Endothelial cell of umbilical vein (primary cell): ENCODE data around the gene AMIGO2. TPM values are rescaled to one million over a fixed set of nuclear protein-coding genes. Genes with fewer than 3 reads are reported as not detected.

Experiments used
- BruUV-seq: library from RNA; stranded (reverse); fragments of 400-500 nt; replicated peaks from 2 replicates; lab custom pipeline; 2021; lab: Mats Ljungman, UMichigan
- CTCF ChIA-PET: fragments of 300-600, 350-600 bp; sonication (Branson Sonifier 250); formaldehyde crosslinking; loops from one replicate; lab custom pipeline; 2021; ENCODE audit warnings: antibody characterized with exemption, inconsistent platforms; lab: Charles Lee
- POLR2A ChIA-PET: fragments of 300-600, 350-600 bp; sonication (Branson Sonifier 250); formaldehyde crosslinking; loops from one replicate; lab custom pipeline; 2021; ENCODE audit warnings: antibody characterized with exemption, inconsistent platforms; lab: Charles Lee
- DNase-seq: peaks from one replicate; pipeline ENCODE4 v3.0.0-alpha.2; 2011; ENCODE audit warnings: low read depth, low spot score
- FAIRE-seq: peaks from 2 replicates; lab custom pipeline; 2011; peaks lifted over from hg19 to GRCh38; lab: Jason Lieb, UNC
- H2AFZ ChIP-seq: 2 replicates; pipeline ENCODE4 v1.6.0; 2012; ENCODE audit warnings: low read depth, low read length, control low read depth, inconsistent platforms
- H3K27ac ChIP-seq: 2 replicates; pipeline ENCODE4 v1.5.1; 2011; ENCODE audit warnings: low read depth, mild to moderate bottlenecking, control low read depth, low read length, moderate library complexity; ENCODE audit not compliant: insufficient read depth
- H3K27me3 ChIP-seq, 2 experiments: 2 replicates each; pipeline versions ENCODE4 v1.6.0 to v1.6.1; 2011; ENCODE audit warnings: low read length in 2 of 2, mixed read lengths in 1 of 2; ENCODE audit not compliant: control insufficient read depth in 2 of 2, insufficient read depth in 2 of 2
- H3K36me3 ChIP-seq, 2 experiments: 2 replicates in 1 of 2; 3 replicates in 1 of 2; pipeline ENCODE4 v1.5.1; 2011; ENCODE audit warnings: low read length in 2 of 2, mild to moderate bottlenecking in 1 of 2, moderate library complexity in 1 of 2; ENCODE audit not compliant: control insufficient read depth in 2 of 2, insufficient read depth in 2 of 2; ENCODE audit errors: extremely low read depth in 1 of 2
- H3K4me1 ChIP-seq: 3 replicates; pipeline ENCODE4 v1.5.1; 2011; ENCODE audit warnings: mild to moderate bottlenecking, low read length; ENCODE audit not compliant: control insufficient read depth, insufficient read depth; ENCODE audit errors: extremely low read depth
- H3K4me2 ChIP-seq: 2 replicates; pipeline ENCODE4 v1.6.1; 2011; ENCODE audit warnings: low read length, control low read depth, mixed read lengths; ENCODE audit not compliant: insufficient read depth
- H3K4me3 ChIP-seq, 3 experiments: fragments of 200-600 bp in 1 of 3; sonication (generic), shearing (Covaris generic) in 1 of 3; replicated peaks in 1 of 3; 2 replicates each; pipeline ENCODE4 v1.5.1; 2011 to 2016; ENCODE audit warnings: control low read depth in 3 of 3, low read length in 3 of 3, mild to moderate bottlenecking in 2 of 3, inconsistent platforms in 1 of 3, low read depth in 1 of 3, moderate library complexity in 1 of 3; ENCODE audit not compliant: insufficient read depth in 1 of 3
- H3K79me2 ChIP-seq: 2 replicates; pipeline ENCODE4 v1.6.0; 2012; ENCODE audit warnings: low read length, inconsistent platforms; ENCODE audit not compliant: control insufficient read depth, insufficient read depth
- H3K9ac ChIP-seq: replicated peaks from 2 replicates; pipeline ENCODE3; 2011; ENCODE audit warnings: low read length, control low read depth; ENCODE audit not compliant: insufficient read depth; ENCODE audit errors: extremely low read depth
- H3K9me1 ChIP-seq: replicated peaks from 3 replicates; pipeline ENCODE4 v1.6.0; 2011; ENCODE audit warnings: mild to moderate bottlenecking, low read length; ENCODE audit not compliant: control insufficient read depth, insufficient read depth; ENCODE audit errors: extremely low read depth
- H3K9me3 ChIP-seq: replicated peaks from 2 replicates; pipeline ENCODE4 v1.5.1; 2012; ENCODE audit warnings: low read length, inconsistent platforms; ENCODE audit not compliant: control insufficient read depth, insufficient read depth
- H4K20me1 ChIP-seq: replicated peaks from 2 replicates; pipeline ENCODE3; 2011; ENCODE audit warnings: mild to moderate bottlenecking, low read length; ENCODE audit not compliant: control insufficient read depth, insufficient read depth; ENCODE audit errors: extremely low read depth
- EZH2 ChIP-seq: IDR thresholded peaks from 2 replicates; pipeline ENCODE4 v1.6.1; 2012; ENCODE audit warnings: borderline replicate concordance, low read depth, mild to moderate bottlenecking, moderate library complexity, low read length, inconsistent platforms; ENCODE audit not compliant: severe bottlenecking
- FOS ChIP-seq: IDR thresholded peaks from 2 replicates; pipeline ENCODE4 v1.6.1; 2011; ENCODE audit warnings: mild to moderate bottlenecking, low read length, moderate library complexity, borderline replicate concordance; ENCODE audit not compliant: insufficient read depth
- JUN ChIP-seq: IDR thresholded peaks from 2 replicates; pipeline ENCODE4 v1.6.1; 2011; ENCODE audit warnings: borderline replicate concordance, low read depth; ENCODE audit not compliant: insufficient read length, insufficient read depth
- MAX ChIP-seq: IDR thresholded peaks from 2 replicates; pipeline ENCODE4 v1.6.1; 2011; ENCODE audit not compliant: insufficient read depth, insufficient read length
- MYC ChIP-seq: IDR thresholded peaks from one replicate; pipeline ENCODE4 v1.6.1; 2011; ENCODE audit warnings: mild to moderate bottlenecking, low read depth, low read length
- dilution Hi-C: fragments of 300-500 bp; cut with MboI; formaldehyde crosslinking; loops from one replicate; pipeline ENCODE4 v1.15.0; 2019; ENCODE audit warnings: low sequenced_read_pairs; ENCODE audit not compliant: extremely low pct_ligation_motif_present
- intact Hi-C: fragments of 100-400 bp; cut with micrococcal nuclease; formaldehyde crosslinking; loops from one replicate; pipeline ENCODE4 v1.10.0; 2022
- polyA plus RNA-seq, 4 experiments: library from polyadenylated mRNA; depleted of rRNA in 3 of 4; stranded (reverse) in 3 of 4; unstranded in 1 of 4; fragments of >200 nt; gene quantifications; 2 replicates each; pipeline versions ENCODE4 v1.2.1 to v1.2.3, GENCODE V29; 2011 to 2012; ENCODE audit warnings: missing spikeins in 1 of 4
- total RNA-seq: library from RNA; stranded (reverse); gene quantifications from 2 replicates; pipeline ENCODE4 v1.2.3, GENCODE V29; 2021

AMIGO2 gene
- total and polyA plus RNA-seq, 2 donors (not counting 3 experiments of a cell fraction or from before 2014, with no cell fraction given), result 5.4 to 7.5 TPM

DNA sequence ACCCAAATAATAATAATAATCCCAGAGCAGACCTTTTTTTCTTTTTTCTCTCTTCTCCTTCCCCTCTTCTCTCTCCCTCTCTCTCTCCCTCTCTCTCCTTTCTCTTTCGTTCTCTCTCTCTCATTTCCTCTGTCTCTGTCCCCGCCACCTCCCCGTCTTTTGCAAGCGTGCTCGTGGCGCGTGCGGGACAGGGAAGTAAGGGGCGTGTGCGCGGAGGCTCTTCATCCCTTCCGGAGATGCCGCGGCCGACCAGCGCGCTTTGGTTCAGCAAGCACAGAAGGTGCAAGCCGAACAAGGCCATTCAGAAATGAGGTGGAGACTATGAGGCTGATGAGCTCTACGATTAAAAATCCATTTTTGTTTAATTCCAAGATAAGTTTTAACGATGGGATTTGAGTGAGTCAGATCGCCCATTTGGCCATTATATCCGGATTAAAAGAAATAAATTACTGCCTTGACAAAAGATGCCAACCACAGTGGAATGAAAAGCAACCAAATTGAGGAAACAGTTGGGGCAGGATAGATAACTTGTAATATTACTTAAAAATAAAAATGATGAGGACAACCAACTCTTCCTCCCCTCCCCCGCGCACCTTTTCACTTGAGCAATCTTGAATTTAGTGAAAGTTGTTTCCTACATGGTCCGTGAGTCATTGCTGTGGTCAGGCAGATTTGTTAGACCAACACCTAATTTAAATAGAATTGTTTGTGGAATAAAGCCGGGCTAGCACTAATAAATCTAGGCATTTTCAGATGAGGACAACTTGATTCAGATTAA, 1.2 kb upstream of the AMIGO2 start:
- H3K9me1 ChIP-seq, result no peaks in the 10 kb centered on the region
- BruUV-seq, result TSS peak; percentile 48
- no peaks in the 10 kb centered on the region for H3K79me2 ChIP-seq
- peak overlapping the region; percentile 92 for H3K9ac ChIP-seq
- no peaks in the 10 kb centered on the region for H3K36me3 ChIP-seq
- CTCF ChIA-PET, result interaction anchor here (1.0 to 6.9 kb wide), 8 partner anchors 9 to 317 kb away, joined by 4 to 90 read pairs (median 8); no protein-coding TSS in a partner anchor
- FAIRE-seq, result peak; percentile 92
- no peaks in the 10 kb centered on the region for H3K27me3 ChIP-seq
- POLR2A ChIA-PET, result no interaction called here
- H3K4me1 ChIP-seq, result peaks cover 23% of the 10 kb centered on the region
- peak; percentile 88 for DNase-seq
- H4K20me1 ChIP-seq, result no peaks in the 10 kb centered on the region
- TF ChIP-seq EZH2 (no peak), JUN (no peak), MAX (no peak), FOS (peak; percentile 73), MYC (no peak)
- intact Hi-C loops (loop anchor here (1.0 to 5.0 kb wide), 4 partner anchors 7 to 814 kb away; partner anchors contain the start of gene SLC38A1), dilution Hi-C loops (no loop called here)
- H2AFZ ChIP-seq, result peak overlapping the region; percentile 89
- peak overlapping the region; percentile 65 to 91 (median 78) for H3K4me3 ChIP-seq
- peak overlapping the region; percentile 97 for H3K27ac ChIP-seq
- H3K4me2 ChIP-seq, result peak overlapping the region; percentile 74
- H3K9me3 ChIP-seq, result no peaks in the 10 kb centered on the region
